ENCODE results near the gene HSPA9.

HSPA9 gene

DNA sequence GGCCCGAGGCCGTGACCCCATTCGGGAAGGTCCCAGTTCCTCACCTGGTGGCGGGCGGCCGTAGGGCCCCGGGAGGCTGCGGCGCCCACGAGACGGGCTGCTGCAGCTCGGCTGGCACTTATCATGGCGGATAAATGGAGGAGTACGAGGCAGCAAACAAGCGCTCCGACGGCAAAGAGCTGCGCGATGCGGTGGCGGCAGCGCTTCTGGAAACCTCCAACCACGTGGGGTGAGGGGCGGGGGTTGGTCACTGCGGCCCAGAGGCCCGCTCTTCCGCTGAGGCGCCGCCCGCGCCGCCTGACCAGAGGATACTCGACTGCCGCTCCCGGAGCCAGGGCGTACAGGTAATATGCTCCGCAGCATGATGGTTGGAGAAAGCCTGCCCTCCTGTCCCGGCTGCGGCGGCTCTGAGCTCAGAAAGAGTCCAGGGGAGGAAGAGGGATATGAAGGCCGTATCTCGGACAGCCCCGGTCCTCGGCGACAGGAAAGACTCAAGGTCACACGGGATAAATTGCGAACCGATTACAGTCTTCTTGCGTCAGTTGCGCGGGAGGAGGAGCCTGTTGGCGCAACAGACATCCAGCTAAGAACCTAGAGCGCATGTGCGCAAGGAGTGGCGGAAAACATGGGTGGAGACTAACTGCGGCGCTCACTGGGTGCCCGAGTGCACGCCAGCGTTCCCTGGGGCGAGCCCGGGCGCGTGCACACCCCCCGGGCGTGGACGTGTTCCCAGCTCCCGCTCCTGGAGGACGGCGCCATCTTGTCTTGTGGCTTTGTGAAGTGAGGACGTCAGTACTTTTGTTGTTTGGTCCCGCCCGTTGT lies at the start of gene HSPA9 (continued):
- TF ChIP-seq ZSCAN16 (tag by site-specific recombination; IDR thresholded peaks at IDR 0.05) (no peak), ZNF146 (tag by site-specific recombination; IDR thresholded peaks at IDR 0.05) (0 out of 2 replicates have a peak, but pooled peaks have one; percentile 6), ZBTB6 (tag by site-specific recombination; IDR thresholded peaks at IDR 0.05) (peak; percentile 41; the same call in 1 of the 2 replicates), FEZF1 (tag by site-specific recombination; IDR thresholded peaks at IDR 0.05) (peak; percentile 58), SP3 (tag by site-specific recombination; IDR thresholded peaks at IDR 0.05) (peak; percentile 95)

DNA sequence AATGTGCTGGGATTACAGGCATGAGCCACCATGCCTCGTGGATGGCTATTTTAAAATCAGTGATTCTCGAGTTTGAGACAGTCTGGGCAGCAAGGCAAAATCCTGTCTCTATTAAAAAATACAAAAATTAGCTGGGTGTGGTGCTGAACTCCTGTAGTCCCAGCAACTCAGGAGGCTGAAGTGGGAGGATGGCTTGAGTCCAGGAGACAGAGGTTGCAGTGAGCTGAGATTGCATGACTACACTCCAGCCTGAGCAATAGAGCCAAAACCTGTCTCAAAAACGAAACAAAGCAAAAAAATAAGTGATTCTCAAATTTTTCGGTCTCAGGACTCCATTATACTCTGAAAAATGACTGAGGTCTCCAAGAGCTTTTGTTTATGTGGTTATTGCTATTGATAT lies 47.9 kb upstream of the HSPA9 start:
- H3K9me3 ChIP-seq (ENCODE audit: control insufficient read depth, insufficient read depth, low read depth, low read length), result no peaks in the 10 kb centered on the region
- no peak overlapping the region for H3K27ac ChIP-seq (ENCODE audit: extremely low read depth, low read depth, low read length)
- no peaks in the 10 kb centered on the region for H3K4me1 ChIP-seq (ENCODE audit: control insufficient read depth, insufficient read depth, low read length)
- TF ChIP-seq ZFP37 (tag by site-specific recombination; IDR thresholded peaks at IDR 0.05), result no peak
- POLR2A ChIA-PET, result no interaction called here
- CTCF ChIA-PET, result interaction anchor here (0.8 kb wide), 1 partner anchor 54 kb away, joined by 3 read pairs; no protein-coding TSS in a partner anchor
- H3K36me3 ChIP-seq (ENCODE audit: control insufficient read depth in 2 of 2, insufficient read depth in 1 of 2, low read length in 2 of 2), result no peaks in the 10 kb centered on the region
- H3K4me3 ChIP-seq (ENCODE audit: low read depth, low read length), result no peak overlapping the region

DNA sequence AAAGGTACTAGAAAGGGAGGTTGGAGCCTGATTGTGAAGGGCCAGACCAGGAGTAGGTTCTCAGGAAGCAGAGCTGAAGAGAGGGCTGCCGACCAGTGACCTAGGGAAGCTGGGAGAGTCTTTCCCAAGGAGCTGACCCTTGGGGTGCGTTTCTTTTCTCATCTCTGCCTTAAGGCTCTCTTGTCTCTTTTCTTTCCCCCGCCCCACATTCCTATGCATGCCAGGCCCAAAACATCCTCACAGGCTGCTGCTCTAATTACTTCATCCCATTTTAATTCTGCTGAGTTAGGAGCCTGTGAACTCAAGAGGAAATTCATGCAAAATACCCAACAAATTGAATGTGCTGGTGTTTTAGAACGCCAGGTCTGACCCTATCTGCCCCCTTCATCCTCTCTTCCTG lies 46.9 kb upstream of the HSPA9 start:
- POLR2A ChIA-PET, result no interaction called here
- Histone ChIP-seq H3K4me1 (ENCODE audit: control insufficient read depth, insufficient read depth, low read length) (no peaks in the 10 kb centered on the region), H3K4me3 (ENCODE audit: low read depth, low read length) (no peak overlapping the region), H3K36me3 (ENCODE audit: control insufficient read depth in 2 of 2, insufficient read depth in 1 of 2, low read length in 2 of 2) (no peaks in the 10 kb centered on the region), H3K27ac (ENCODE audit: extremely low read depth, low read depth, low read length) (no peak overlapping the region), H3K9me3 (ENCODE audit: control insufficient read depth, insufficient read depth, low read depth, low read length) (no peaks in the 10 kb centered on the region)
- CTCF ChIA-PET, result interaction anchor here (0.5 kb wide), 1 partner anchor 12 kb away, joined by 3 read pairs; no protein-coding TSS in a partner anchor
- no peak for TF ChIP-seq ZBTB20 (tag by site-specific recombination; IDR thresholded peaks at IDR 0.05)
- no peak for TF ChIP-seq ZNF624 (tag by site-specific recombination; IDR thresholded peaks at IDR 0.05)
- TF ChIP-seq, protein P1, sequence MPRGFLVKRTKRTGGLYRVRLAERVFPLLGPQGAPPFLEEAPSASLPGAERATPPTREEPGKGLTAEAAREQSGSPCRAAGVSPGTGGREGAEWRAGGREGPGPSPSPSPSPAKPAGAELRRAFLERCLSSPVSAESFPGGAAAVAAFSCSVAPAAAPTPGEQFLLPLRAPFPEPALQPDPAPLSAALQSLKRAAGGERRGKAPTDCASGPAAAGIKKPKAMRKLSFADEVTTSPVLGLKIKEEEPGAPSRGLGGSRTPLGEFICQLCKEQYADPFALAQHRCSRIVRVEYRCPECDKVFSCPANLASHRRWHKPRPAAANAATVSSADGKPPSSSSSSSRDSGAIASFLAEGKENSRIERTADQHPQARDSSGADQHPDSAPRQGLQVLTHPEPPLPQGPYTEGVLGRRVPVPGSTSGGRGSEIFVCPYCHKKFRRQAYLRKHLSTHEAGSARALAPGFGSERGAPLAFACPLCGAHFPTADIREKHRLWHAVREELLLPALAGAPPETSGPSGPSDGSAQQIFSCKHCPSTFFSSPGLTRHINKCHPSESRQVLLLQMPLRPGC (tag by site-specific recombination; IDR thresholded peaks at IDR 0.05), result no peak
- no peak for TF ChIP-seq IKZF3 (tag by site-specific recombination; IDR thresholded peaks at IDR 0.05)
- TF ChIP-seq ZNF2 (tag by site-specific recombination; IDR thresholded peaks at IDR 0.05), result no peak
- no peak for TF ChIP-seq ZNF394 (tag by site-specific recombination; IDR thresholded peaks at IDR 0.05; ENCODE audit: borderline replicate concordance)
- TF ChIP-seq ZNF19 (tag by site-specific recombination; IDR thresholded peaks at IDR 0.05; ENCODE audit: low read depth), result no peak
- no peak for TF ChIP-seq ZNF302 (tag by site-specific recombination; IDR thresholded peaks at IDR 0.05; ENCODE audit: low read depth)
- TF ChIP-seq ZBTB10 (tag by site-specific recombination; IDR thresholded peaks at IDR 0.05), result no peak
- no peak for TF ChIP-seq ZBTB21 (tag by site-specific recombination; IDR thresholded peaks at IDR 0.05)
- no peak for TF ChIP-seq SCRT2 (tag by site-specific recombination; IDR thresholded peaks at IDR 0.05)
- TF ChIP-seq ZXDB (tag by site-specific recombination; IDR thresholded peaks at IDR 0.05), result no peak
- no peak for TF ChIP-seq ZNF292 (tag by site-specific recombination; IDR thresholded peaks at IDR 0.05; ENCODE audit: borderline replicate concordance, low read depth)
- no peak for TF ChIP-seq ZNF274 (IDR thresholded peaks at IDR 0.05; ENCODE audit: low read length)
- no peak for TF ChIP-seq ZNF274 (tag by site-specific recombination; IDR thresholded peaks at IDR 0.05; ENCODE audit: borderline replicate concordance)
- TF ChIP-seq, protein P2, sequence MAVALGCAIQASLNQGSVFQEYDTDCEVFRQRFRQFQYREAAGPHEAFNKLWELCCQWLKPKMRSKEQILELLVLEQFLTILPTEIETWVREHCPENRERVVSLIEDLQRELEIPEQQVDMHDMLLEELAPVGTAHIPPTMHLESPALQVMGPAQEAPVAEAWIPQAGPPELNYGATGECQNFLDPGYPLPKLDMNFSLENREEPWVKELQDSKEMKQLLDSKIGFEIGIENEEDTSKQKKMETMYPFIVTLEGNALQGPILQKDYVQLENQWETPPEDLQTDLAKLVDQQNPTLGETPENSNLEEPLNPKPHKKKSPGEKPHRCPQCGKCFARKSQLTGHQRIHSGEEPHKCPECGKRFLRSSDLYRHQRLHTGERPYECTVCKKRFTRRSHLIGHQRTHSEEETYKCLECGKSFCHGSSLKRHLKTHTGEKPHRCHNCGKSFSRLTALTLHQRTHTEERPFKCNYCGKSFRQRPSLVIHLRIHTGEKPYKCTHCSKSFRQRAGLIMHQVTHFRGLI (tag by site-specific recombination; IDR thresholded peaks at IDR 0.05), result no peak
- TF ChIP-seq, protein P3, sequence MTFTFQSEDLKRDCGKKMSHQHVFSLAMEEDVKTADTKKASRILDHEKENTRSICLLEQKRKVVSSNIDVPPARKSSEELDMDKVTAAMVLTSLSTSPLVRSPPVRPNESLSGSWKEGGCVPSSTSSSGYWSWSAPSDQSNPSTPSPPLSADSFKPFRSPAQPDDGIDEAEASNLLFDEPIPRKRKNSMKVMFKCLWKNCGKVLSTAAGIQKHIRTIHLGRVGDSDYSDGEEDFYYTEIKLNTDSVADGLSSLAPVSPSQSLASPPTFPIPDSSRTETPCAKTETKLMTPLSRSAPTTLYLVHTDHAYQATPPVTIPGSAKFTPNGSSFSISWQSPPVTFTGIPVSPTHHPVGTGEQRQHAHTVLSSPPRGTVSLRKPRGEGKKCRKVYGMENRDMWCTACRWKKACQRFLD (tag by site-specific recombination; IDR thresholded peaks at IDR 0.05), result no peak
- no peak for TF ChIP-seq ZNF488 (tag by site-specific recombination; IDR thresholded peaks at IDR 0.05)

Data from HEK293 (cell line).